ENCODE results near the gene IKZF1.

- TF ChIP-seq CTCF (IDR thresholded peaks at IDR 0.05) (no peak), EZH2 (IDR thresholded peaks at IDR 0.05) (no peak)
These were observed 30.6 kb upstream of the IKZF1 start for GRCh38 chr7:50273870-50274269.

Data from neural progenitor cell (in vitro differentiated cells).